Measurements from ENCODE around the gene EID3.
"Not testable (repeated sequence)": the region's sequence is repeated elsewhere in the genome, so short reads cannot be mapped to it uniquely, and the experiment has no call there.

Gene EID3

GRCh38 chr12:104303538-104304151 is at the start of gene EID3:
EID3 (plus strand) TSS chr12:104303739; CDS start chr12:104303935, 196 bp downstream.
- DNase-seq, result peak; percentile 89 to 94

- DNase-seq, result no peak
These were observed 45.5 kb upstream of the EID3 start for GRCh38 chr12:104257913-104258472.

GRCh38 chr12:104258476-104259067 is 45.0 kb upstream of the EID3 start:
- no peak for DNase-seq

GRCh38 chr12:104263026-104263425 is 40.5 kb upstream of the EID3 start:
- DNase-seq, result no peak

GRCh38 chr12:104263580-104264358 is 39.8 kb upstream of the EID3 start:
- DNase-seq, result no peak

- DNase-seq, result not testable (repeated sequence)
These were observed 38.1 kb upstream of the EID3 start for GRCh38 chr12:104265436-104265835.

- DNase-seq, result no peak
These were observed 30.6 kb upstream of the EID3 start for GRCh38 chr12:104272938-104273337.

- no peak for DNase-seq
These were observed 30.0 kb upstream of the EID3 start for GRCh38 chr12:104273503-104273902.

GRCh38 chr12:104274811-104275210 is 28.7 kb upstream of the EID3 start:
- DNase-seq, result no peak

GRCh38 chr12:104275689-104276088 is 27.9 kb upstream of the EID3 start:
- no peak for DNase-seq

GRCh38 chr12:104276273-104277131 is 27.0 kb upstream of the EID3 start:
- no peak for DNase-seq

GRCh38 chr12:104279164-104279563 is 24.4 kb upstream of the EID3 start:
- DNase-seq, result no peak

- no peak for DNase-seq
These were observed 23.4 kb upstream of the EID3 start for GRCh38 chr12:104280111-104280510.

- DNase-seq, result no peak
These were observed 22.7 kb upstream of the EID3 start for GRCh38 chr12:104280717-104281458.

GRCh38 chr12:104281636-104282035 is 21.9 kb upstream of the EID3 start:
- no peak for DNase-seq

- no peak for DNase-seq
These were observed 21.4 kb upstream of the EID3 start for GRCh38 chr12:104282109-104282508.

- peak in 1 of 2 experiments; percentile 26 for DNase-seq
These were observed 17.6 kb upstream of the EID3 start for GRCh38 chr12:104285740-104286515.

- DNase-seq, result peak; percentile 92 to 93
These were observed 16.7 kb upstream of the EID3 start for GRCh38 chr12:104286516-104287482.

- peak; percentile 90 to 91 for DNase-seq
These were observed 14.8 kb upstream of the EID3 start for GRCh38 chr12:104288635-104289274.
